K562 (cell line): ENCODE results near the gene OVCH2.

Experiments
- C11orf30 ChIP-seq: fragments of 450-650 bp; IDR thresholded peaks from 2 replicates; pipeline ENCODE4 v1.6.1; 2016; ENCODE audit warnings: low read depth, mild to moderate bottlenecking
- CEBPB ChIP-seq: fragments of 450-650 bp; IDR thresholded peaks from 2 replicates; pipeline ENCODE4 v1.6.1; 2016; ENCODE audit warnings: missing genetic modification characterization, missing compliant biosample characterization
- GATA2 ChIP-seq: sonication (generic); formaldehyde crosslinking; IDR thresholded peaks from 2 replicates; pipeline ENCODE4 v1.4.0; 2020; ENCODE audit warnings: mild to moderate bottlenecking, missing genetic modification reagents
- NR3C1 ChIP-seq: sonication (generic); formaldehyde crosslinking; IDR thresholded peaks from 2 replicates; pipeline ENCODE4 v1.8.1; 2022; ENCODE audit warnings: missing genetic modification reagents
- PHTF2 ChIP-seq: fragments of 250-450 bp; sonication (Bioruptor Pico); IDR thresholded peaks from 2 replicates; pipeline ENCODE4 v1.5.0; 2021; ENCODE audit warnings: mild to moderate bottlenecking
- POLR2AphosphoS5 ChIP-seq: IDR thresholded peaks from 2 replicates; pipeline ENCODE4 v1.6.1; 2011; ENCODE audit warnings: mild to moderate bottlenecking, low read depth, low read length, moderate library complexity; ENCODE audit not compliant: control insufficient read depth, insufficient read depth
- PRMT5 ChIP-seq: sonication (generic); formaldehyde crosslinking; IDR thresholded peaks from 2 replicates; pipeline ENCODE4 v1.5.0; 2020; ENCODE audit warnings: missing genetic modification reagents
- RFX5 ChIP-seq: IDR thresholded peaks from 2 replicates; pipeline ENCODE4 v1.6.1; 2011; ENCODE audit warnings: low read depth, mild to moderate bottlenecking, improper control_type of control experiment, low read length
- TF ChIP-seq, protein P1 (sequence below): sonication (generic); formaldehyde crosslinking; IDR thresholded peaks from 2 replicates; pipeline ENCODE4 v1.8.0; 2022; ENCODE audit warnings: mild to moderate bottlenecking, missing genetic modification reagents
- TF ChIP-seq, protein P2 (sequence below), 3 experiments: IDR thresholded peaks in 2 of 3; conservative IDR thresholded peaks in 1 of 3; 2 replicates each; pipeline ENCODE4 v1.5.1; 2011 to 2012; ENCODE audit warnings: low read length in 3 of 3, mild to moderate bottlenecking in 3 of 3, control low read depth in 2 of 3, improper control_type of control experiment in 1 of 3, inconsistent platforms in 1 of 3, low read depth in 1 of 3, mixed read lengths in 1 of 3, moderate library complexity in 1 of 3; ENCODE audit not compliant: insufficient read depth in 2 of 3

DNA sequence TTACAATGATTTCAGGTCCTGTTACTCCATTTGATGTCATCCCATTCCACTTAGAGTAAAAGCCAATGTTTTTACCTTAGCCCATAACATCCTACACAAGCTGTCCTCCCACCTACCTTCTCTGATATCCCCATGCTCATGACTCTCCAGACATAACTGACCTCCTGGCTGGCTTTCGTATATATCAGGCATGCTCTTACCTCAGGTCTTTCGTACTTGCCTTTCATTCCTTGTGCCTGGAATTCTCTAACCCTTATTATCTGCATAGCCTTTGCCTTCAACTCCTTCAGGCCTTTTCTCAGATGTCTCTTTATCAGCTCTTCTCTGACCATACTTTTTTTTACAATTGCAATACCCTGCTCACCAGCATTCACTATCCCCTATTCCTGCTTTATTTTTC is 22.7 kb downstream of the OVCH2 start:
- TF ChIP-seq CEBPB (tag) (no peak), NR3C1 (no peak), PHTF2 (CRISPR knock-in tag) (no peak), GATA2 (CRISPR knock-in tag) (no peak), RFX5 (no peak), PRMT5 (CRISPR knock-in tag) (no peak), C11orf30 (no peak), POLR2AphosphoS5 (no peak)
- TF ChIP-seq, protein P1, sequence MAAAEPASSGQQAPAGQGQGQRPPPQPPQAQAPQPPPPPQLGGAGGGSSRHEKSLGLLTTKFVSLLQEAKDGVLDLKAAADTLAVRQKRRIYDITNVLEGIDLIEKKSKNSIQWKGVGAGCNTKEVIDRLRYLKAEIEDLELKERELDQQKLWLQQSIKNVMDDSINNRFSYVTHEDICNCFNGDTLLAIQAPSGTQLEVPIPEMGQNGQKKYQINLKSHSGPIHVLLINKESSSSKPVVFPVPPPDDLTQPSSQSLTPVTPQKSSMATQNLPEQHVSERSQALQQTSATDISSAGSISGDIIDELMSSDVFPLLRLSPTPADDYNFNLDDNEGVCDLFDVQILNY (CRISPR knock-in tag), result no peak
- TF ChIP-seq, protein P2, sequence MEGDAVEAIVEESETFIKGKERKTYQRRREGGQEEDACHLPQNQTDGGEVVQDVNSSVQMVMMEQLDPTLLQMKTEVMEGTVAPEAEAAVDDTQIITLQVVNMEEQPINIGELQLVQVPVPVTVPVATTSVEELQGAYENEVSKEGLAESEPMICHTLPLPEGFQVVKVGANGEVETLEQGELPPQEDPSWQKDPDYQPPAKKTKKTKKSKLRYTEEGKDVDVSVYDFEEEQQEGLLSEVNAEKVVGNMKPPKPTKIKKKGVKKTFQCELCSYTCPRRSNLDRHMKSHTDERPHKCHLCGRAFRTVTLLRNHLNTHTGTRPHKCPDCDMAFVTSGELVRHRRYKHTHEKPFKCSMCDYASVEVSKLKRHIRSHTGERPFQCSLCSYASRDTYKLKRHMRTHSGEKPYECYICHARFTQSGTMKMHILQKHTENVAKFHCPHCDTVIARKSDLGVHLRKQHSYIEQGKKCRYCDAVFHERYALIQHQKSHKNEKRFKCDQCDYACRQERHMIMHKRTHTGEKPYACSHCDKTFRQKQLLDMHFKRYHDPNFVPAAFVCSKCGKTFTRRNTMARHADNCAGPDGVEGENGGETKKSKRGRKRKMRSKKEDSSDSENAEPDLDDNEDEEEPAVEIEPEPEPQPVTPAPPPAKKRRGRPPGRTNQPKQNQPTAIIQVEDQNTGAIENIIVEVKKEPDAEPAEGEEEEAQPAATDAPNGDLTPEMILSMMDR (IDR thresholded peaks at IDR 0.05 in 2 of 3, conservative IDR thresholded peaks at IDR 0.05 in 1 of 3; ENCODE audit: insufficient read depth in 2 of 3, low read depth in 1 of 3, low read length in 3 of 3), result no peak
